HL-60 (cell line): Measurements from ENCODE around the gene TBC1D9B.

Experiments
- DNase-seq, 2 experiments: peaks; one replicate each; pipeline ENCODE4 v3.0.0-alpha.2; 2010 to 2020; ENCODE audit warnings: low read depth in 1 of 2, low spot score in 1 of 2
- H3K27ac ChIP-seq: fragments of 250-450 bp; sonication (Bioruptor Pico); replicated peaks from 2 replicates; pipeline ENCODE4 v1.5.1; 2020; ENCODE audit warnings: mild to moderate bottlenecking, moderate library complexity
- H3K27me3 ChIP-seq: fragments of 250-450 bp; sonication (Bioruptor Pico); 2 replicates; pipeline ENCODE4 v1.5.1; 2021; ENCODE audit warnings: mild to moderate bottlenecking, moderate library complexity; ENCODE audit not compliant: insufficient read depth, poor library complexity, severe bottlenecking
- H3K4me3 ChIP-seq: replicated peaks from 2 replicates; pipeline ENCODE4 v1.5.1; 2011; ENCODE audit warnings: mild to moderate bottlenecking, control low read depth, low read length; ENCODE audit not compliant: insufficient read depth
- CTCF ChIP-seq: IDR thresholded peaks from one replicate; pipeline ENCODE4 v1.5.1; 2011; ENCODE audit warnings: low read length, control low read depth, inconsistent platforms; ENCODE audit not compliant: insufficient read depth
- GABPA ChIP-seq: IDR thresholded peaks from 2 replicates; pipeline ENCODE4 v1.6.1; 2012; ENCODE audit warnings: low read depth
- POLR2AphosphoS5 ChIP-seq: IDR thresholded peaks from 2 replicates; pipeline ENCODE4 v1.6.1; 2012; ENCODE audit warnings: low read depth
- REST ChIP-seq: IDR thresholded peaks from 2 replicates; pipeline ENCODE4 v1.6.1; 2012; ENCODE audit warnings: low read depth; ENCODE audit not compliant: insufficient replicate concordance
- SPI1 ChIP-seq: IDR thresholded peaks from 2 replicates; pipeline ENCODE4 v1.6.1; 2012; ENCODE audit warnings: low read depth, mild to moderate bottlenecking, borderline replicate concordance

TBC1D9B gene

GRCh38 chr5:179823937-179824744, 83.6 kb downstream of the TBC1D9B start:
- Histone ChIP-seq H3K27me3 (no peaks in the 10 kb centered on the region), H3K4me3 (no peak overlapping the region), H3K27ac (no peak overlapping the region)
- TF ChIP-seq REST = no peak
- no peak for TF ChIP-seq POLR2AphosphoS5
- TF ChIP-seq SPI1 = no peak
- no peak for TF ChIP-seq CTCF
- no peak for TF ChIP-seq GABPA
- no peak for DNase-seq

GRCh38 chr5:179822444-179822990, 85.2 kb downstream of the TBC1D9B start:
- Histone ChIP-seq H3K27ac (peak overlapping the region; percentile 15), H3K27me3 (no peaks in the 10 kb centered on the region), H3K4me3 (peak overlapping the region; percentile 88; the same call in 1 of the 2 replicates)
- TF ChIP-seq REST = no peak
- no peak for TF ChIP-seq SPI1
- no peak for TF ChIP-seq POLR2AphosphoS5
- no peak for DNase-seq

- no peaks in the 10 kb centered on the region for H3K27me3 ChIP-seq
- TF ChIP-seq REST (no peak), POLR2AphosphoS5 (no peak), SPI1 (no peak), CTCF (no peak), GABPA (no peak)
- peak overlapping the region; percentile 15 for H3K27ac ChIP-seq
- H3K4me3 ChIP-seq = peak overlapping the region; percentile 88
- no peak for DNase-seq
Observed at GRCh38 chr5:179822059-179822432, 85.7 kb downstream of the TBC1D9B start.
